Vagina (tissue), 2 donors: ENCODE results near the gene ZNF677.

Source experiments
- CTCF ChIP-seq, 3 experiments: fragments of 450-650 bp in 2 of 3; fragments of 200-600 bp in 1 of 3; sonication (generic) in 1 of 3; IDR thresholded peaks; one replicate each; pipeline ENCODE4 v1.5.1; 2017 to 2019; ENCODE audit warnings: antibody characterized with exemption in 3 of 3, mild to moderate bottlenecking in 2 of 3, moderate library complexity in 2 of 3
- POLR2A ChIP-seq, 2 donors: fragments of 450-650 bp; IDR thresholded peaks; one replicate each; pipeline ENCODE4 v1.6.1; 2017; ENCODE audit warnings: antibody characterized with exemption in 2 of 2, mild to moderate bottlenecking in 2 of 2, moderate library complexity in 2 of 2
- POLR2AphosphoS5 ChIP-seq, 2 donors: sonication (generic); formaldehyde crosslinking; IDR thresholded peaks; one replicate each; pipeline ENCODE4 v1.9.0; 2017; ENCODE audit warnings: antibody characterized with exemption in 2 of 2, mild to moderate bottlenecking in 2 of 2, low read depth in 1 of 2; ENCODE audit not compliant: insufficient read depth in 1 of 2

- no peak for TF ChIP-seq POLR2AphosphoS5 (IDR thresholded peaks at IDR 0.05; ENCODE audit: insufficient read depth in 1 of 2, low read depth in 1 of 2)
- TF ChIP-seq POLR2A (IDR thresholded peaks at IDR 0.05) = no peak
- no peak for TF ChIP-seq CTCF (IDR thresholded peaks at IDR 0.05)
Measured at GRCh38 chr19:53246498-53246897, 8.2 kb downstream of the ZNF677 start.
